ENCODE measurements around the gene RIT2. TPM values are rescaled to one million over a fixed set of nuclear protein-coding genes. Genes with fewer than 3 reads are reported as not detected.

The RIT2 gene
- total and polyA plus RNA-seq, 2 of the 4 experiments (the other 2 are of a cell fraction), result not detected

DNA sequence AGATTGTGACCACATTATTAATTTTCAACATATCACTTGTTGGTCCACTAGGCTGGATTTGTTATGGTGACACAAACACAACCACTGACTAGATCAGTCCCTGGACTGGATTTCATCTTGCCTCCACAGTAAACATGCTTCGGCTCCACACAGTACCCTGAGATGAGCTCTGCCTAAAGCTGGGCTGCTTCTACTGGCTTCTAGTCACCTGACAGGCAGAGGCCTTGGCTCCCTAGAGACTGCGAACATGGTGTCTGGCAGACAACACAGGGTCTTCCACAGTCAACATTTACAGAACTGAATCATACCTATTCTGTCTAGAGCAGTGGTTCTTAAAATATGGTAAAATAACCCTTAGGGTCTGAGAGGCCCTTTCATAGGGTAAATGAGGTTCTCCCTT, 69.2 kb downstream of the RIT2 start:
- Histone ChIP-seq H3K14ac (replicated peaks; ENCODE audit: low read depth, low read length) (no peak overlapping the region), H2AFZ (replicated peaks; ENCODE audit: low read length, poor library complexity) (no peak overlapping the region), H4K91ac (ENCODE audit: insufficient read depth, low read depth, low read length) (no peak overlapping the region), H2BK15ac (ENCODE audit: low read depth, low read length) (no peak overlapping the region), H3K18ac (ENCODE audit: low read depth, low read length) (no peak overlapping the region), H3K23ac (ENCODE audit: low read depth, low read length) (no peak overlapping the region), H3K9me3 (ENCODE audit: control insufficient read depth, insufficient read depth, low read length) (peaks cover 5% of the 10 kb centered on the region), H2AK9ac (replicated peaks; ENCODE audit: low read depth, low read length, poor library complexity) (no peak overlapping the region), H3K56ac (ENCODE audit: extremely low read depth, insufficient read depth, low read length) (no peak overlapping the region), H3K36me3 (ENCODE audit: control insufficient read depth, insufficient read depth, low read length) (no peaks in the 10 kb centered on the region), H4K5ac (ENCODE audit: low read depth, low read length) (no peak overlapping the region), H3K79me1 (ENCODE audit: low read depth in 1 of 2, low read length in 2 of 2) (no peaks in the 10 kb centered on the region), H2BK20ac (ENCODE audit: low read depth, low read length) (no peak overlapping the region), H2BK5ac (ENCODE audit: low read depth, low read length, poor library complexity, severe bottlenecking) (no peak overlapping the region), H4K20me1 (ENCODE audit: insufficient read depth, low read length) (no peaks in the 10 kb centered on the region), H3K4me2 (ENCODE audit: low read depth, low read length) (no peak overlapping the region), H3K9ac (ENCODE audit: low read depth, low read length) (no peak overlapping the region), H3K4ac (ENCODE audit: low read depth, low read length) (no peak overlapping the region), H2AK5ac (ENCODE audit: low read depth, low read length) (no peak overlapping the region), H3K27me3 (ENCODE audit: control insufficient read depth, insufficient read depth, low read length) (no peaks in the 10 kb centered on the region), H2BK120ac (ENCODE audit: low read depth, low read length) (no peak overlapping the region), H3K4me1 (ENCODE audit: control insufficient read depth, insufficient read depth, low read length) (no peaks in the 10 kb centered on the region), H4K8ac (ENCODE audit: low read depth in 2 of 2, low read length in 2 of 2) (no peak overlapping the region), H3K27ac (ENCODE audit: insufficient read depth, low read length) (no peak overlapping the region), H3K4me3 (ENCODE audit: insufficient read depth, low read depth, low read length) (no peak overlapping the region), H3K9me1 (ENCODE audit: insufficient read depth, low read length) (no peaks in the 10 kb centered on the region)
- ChIA-PET POLR2A (ENCODE audit: unreplicated experiment) (no interaction called here), CTCF (no interaction called here)
- ATAC-seq (ENCODE audit: low read depth) (no peak), DNase-seq (no peak)
- TF ChIP-seq MXI1 (IDR thresholded peaks at IDR 0.05; ENCODE audit: borderline replicate concordance, low read depth, low read length) (no peak), MAFK (IDR thresholded peaks at IDR 0.05; ENCODE audit: low read depth, low read length) (no peak), NFE2L2 (IDR thresholded peaks at IDR 0.05; ENCODE audit: low read depth, low read length) (no peak), RAD21 (IDR thresholded peaks at IDR 0.05; ENCODE audit: low read length) (no peak), RCOR1 (IDR thresholded peaks at IDR 0.05; ENCODE audit: insufficient replicate concordance, low read length) (no peak), BHLHE40 (IDR thresholded peaks at IDR 0.05; ENCODE audit: low read depth, low read length) (no peak), FOS (IDR thresholded peaks at IDR 0.05; ENCODE audit: low read depth, low read length) (no peak), CEBPB (IDR thresholded peaks at IDR 0.05; ENCODE audit: low read depth, low read length) (no peak), RFX5 (IDR thresholded peaks at IDR 0.05; ENCODE audit: low read depth, low read length) (no peak)
- TF ChIP-seq, protein P1, sequence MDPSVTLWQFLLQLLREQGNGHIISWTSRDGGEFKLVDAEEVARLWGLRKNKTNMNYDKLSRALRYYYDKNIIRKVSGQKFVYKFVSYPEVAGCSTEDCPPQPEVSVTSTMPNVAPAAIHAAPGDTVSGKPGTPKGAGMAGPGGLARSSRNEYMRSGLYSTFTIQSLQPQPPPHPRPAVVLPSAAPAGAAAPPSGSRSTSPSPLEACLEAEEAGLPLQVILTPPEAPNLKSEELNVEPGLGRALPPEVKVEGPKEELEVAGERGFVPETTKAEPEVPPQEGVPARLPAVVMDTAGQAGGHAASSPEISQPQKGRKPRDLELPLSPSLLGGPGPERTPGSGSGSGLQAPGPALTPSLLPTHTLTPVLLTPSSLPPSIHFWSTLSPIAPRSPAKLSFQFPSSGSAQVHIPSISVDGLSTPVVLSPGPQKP (IDR thresholded peaks at IDR 0.05; ENCODE audit: borderline replicate concordance, low read depth, low read length), result no peak
- TF ChIP-seq, protein P2, sequence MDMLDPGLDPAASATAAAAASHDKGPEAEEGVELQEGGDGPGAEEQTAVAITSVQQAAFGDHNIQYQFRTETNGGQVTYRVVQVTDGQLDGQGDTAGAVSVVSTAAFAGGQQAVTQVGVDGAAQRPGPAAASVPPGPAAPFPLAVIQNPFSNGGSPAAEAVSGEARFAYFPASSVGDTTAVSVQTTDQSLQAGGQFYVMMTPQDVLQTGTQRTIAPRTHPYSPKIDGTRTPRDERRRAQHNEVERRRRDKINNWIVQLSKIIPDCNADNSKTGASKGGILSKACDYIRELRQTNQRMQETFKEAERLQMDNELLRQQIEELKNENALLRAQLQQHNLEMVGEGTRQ (IDR thresholded peaks at IDR 0.05; ENCODE audit: low read depth, low read length), result no peak
- TF ChIP-seq, protein P3, sequence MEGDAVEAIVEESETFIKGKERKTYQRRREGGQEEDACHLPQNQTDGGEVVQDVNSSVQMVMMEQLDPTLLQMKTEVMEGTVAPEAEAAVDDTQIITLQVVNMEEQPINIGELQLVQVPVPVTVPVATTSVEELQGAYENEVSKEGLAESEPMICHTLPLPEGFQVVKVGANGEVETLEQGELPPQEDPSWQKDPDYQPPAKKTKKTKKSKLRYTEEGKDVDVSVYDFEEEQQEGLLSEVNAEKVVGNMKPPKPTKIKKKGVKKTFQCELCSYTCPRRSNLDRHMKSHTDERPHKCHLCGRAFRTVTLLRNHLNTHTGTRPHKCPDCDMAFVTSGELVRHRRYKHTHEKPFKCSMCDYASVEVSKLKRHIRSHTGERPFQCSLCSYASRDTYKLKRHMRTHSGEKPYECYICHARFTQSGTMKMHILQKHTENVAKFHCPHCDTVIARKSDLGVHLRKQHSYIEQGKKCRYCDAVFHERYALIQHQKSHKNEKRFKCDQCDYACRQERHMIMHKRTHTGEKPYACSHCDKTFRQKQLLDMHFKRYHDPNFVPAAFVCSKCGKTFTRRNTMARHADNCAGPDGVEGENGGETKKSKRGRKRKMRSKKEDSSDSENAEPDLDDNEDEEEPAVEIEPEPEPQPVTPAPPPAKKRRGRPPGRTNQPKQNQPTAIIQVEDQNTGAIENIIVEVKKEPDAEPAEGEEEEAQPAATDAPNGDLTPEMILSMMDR (conservative IDR thresholded peaks at IDR 0.05; ENCODE audit: low read depth, low read length), result no peak
- intact Hi-C loops (cut with micrococcal nuclease), result no loop called here
- no TSS peak for BruUV-seq (replicated peaks)
- in situ Hi-C loops (cut with MboI; ENCODE audit: low sequenced_read_pairs), result no loop called here
- WGBS, 2 experiments (ENCODE audit: extremely low coverage in 2 of 2, insufficient read length in 1 of 2), result 60% methylated on average over 1 of the region's 2 CpGs; no CpG with 5 or more reads in 1 of the 2 experiments
- dilution Hi-C loops (cut with HindIII; ENCODE audit: low sequenced_read_pairs, unreplicated experiment), result no loop called here
